SK-N-SH (cell line): ENCODE results near the gene FLT4. TPM values are rescaled to one million over a fixed set of nuclear protein-coding genes. Genes with fewer than 3 reads are reported as not detected.

Source experiments
- CTCF ChIA-PET: fragments of 300-600, 350-600 bp; formaldehyde crosslinking; extraction: SDS; loops from one replicate; lab custom pipeline; 2021; lab: Yijun Ruan, JAX
- POLR2A ChIA-PET: fragments of 350-600 bp; sonication (Branson Sonifier 250); formaldehyde crosslinking; extraction: SDS; loops from one replicate; lab custom pipeline; 2020; ENCODE audit warnings: antibody characterized with exemption, inconsistent platforms; lab: Yijun Ruan, JAX
- DNase-seq: peaks from one replicate; pipeline ENCODE4 v3.0.0; 2012
- H2AFZ ChIP-seq: fragments of 200-600 bp; sonication (generic); 2 replicates; pipeline ENCODE4 v1.8.1; 2016; ENCODE audit warnings: antibody characterized with exemption, mild to moderate bottlenecking, low read depth
- H3F3A ChIP-seq: fragments of 200-600 bp; sonication (generic); replicated peaks from 2 replicates; pipeline ENCODE3; 2016; ENCODE audit warnings: antibody characterized with exemption, mild to moderate bottlenecking; ENCODE audit not compliant: insufficient read depth
- H3K27ac ChIP-seq, 2 experiments: fragments of 200-500 bp in 1 of 2; fragments of 200-600 bp in 1 of 2; sonication (Bioruptor generic) in 1 of 2; sonication (generic), shearing (Covaris generic) in 1 of 2; 2 replicates each; pipeline versions ENCODE4 v1.5.1 to v1.6.1; 2014 to 2016; ENCODE audit warnings: low read depth in 2 of 2, inconsistent platforms in 1 of 2, low read length in 1 of 2, mild to moderate bottlenecking in 1 of 2, mixed read lengths in 1 of 2
- H3K27me3 ChIP-seq: fragments of 200-600 bp; sonication (generic), shearing (Covaris generic); 2 replicates; pipeline ENCODE4 v1.6.1; 2016; ENCODE audit warnings: mixed run types; ENCODE audit not compliant: insufficient read depth
- H3K36me3 ChIP-seq, 2 experiments: fragments of 200-500 bp in 1 of 2; fragments of 200-600 bp in 1 of 2; sonication (Bioruptor generic) in 1 of 2; sonication (generic) in 1 of 2; replicated peaks in 1 of 2; 2 replicates each; pipeline versions ENCODE3 to v1.5.1; 2014 to 2016; ENCODE audit warnings: low read length in 1 of 2, mild to moderate bottlenecking in 1 of 2; ENCODE audit not compliant: insufficient read depth in 2 of 2, control insufficient read depth in 1 of 2
- H3K4me1 ChIP-seq, 2 experiments: fragments of 200-500 bp in 1 of 2; fragments of 200-600 bp in 1 of 2; sonication (Bioruptor generic) in 1 of 2; sonication (generic), shearing (Covaris generic) in 1 of 2; 2 replicates each; pipeline versions ENCODE4 v1.5.1 to v1.6.1; 2014 to 2016; ENCODE audit warnings: low read depth in 1 of 2, low read length in 1 of 2, mixed run types in 1 of 2; ENCODE audit not compliant: insufficient read depth in 2 of 2, control insufficient read depth in 1 of 2
- H3K4me2 ChIP-seq: fragments of 200-600 bp; sonication (generic), shearing (Covaris generic); 2 replicates; pipeline ENCODE4 v1.6.1; 2017; ENCODE audit warnings: mixed run types
- H3K4me3 ChIP-seq, 2 experiments: fragments of 200-500 bp in 1 of 2; fragments of 200-600 bp in 1 of 2; sonication (Bioruptor generic) in 1 of 2; sonication (generic), shearing (Covaris generic) in 1 of 2; 2 replicates each; pipeline versions ENCODE4 v1.5.1 to v1.8.1; 2014 to 2016; ENCODE audit warnings: low read depth in 2 of 2, inconsistent platforms in 1 of 2, low read length in 1 of 2, mild to moderate bottlenecking in 1 of 2, mixed read lengths in 1 of 2, moderate library complexity in 1 of 2
- H3K79me2 ChIP-seq: fragments of 200-600 bp; sonication (generic); 2 replicates; pipeline ENCODE4 v1.8.1; 2017; ENCODE audit warnings: mild to moderate bottlenecking; ENCODE audit not compliant: insufficient read depth
- H3K9ac ChIP-seq: fragments of 200-600 bp; sonication (generic); 2 replicates; pipeline ENCODE4 v1.6.1; 2017; ENCODE audit warnings: mixed run types
- H3K9me2 ChIP-seq: fragments of 200-600 bp; sonication (generic); 2 replicates; pipeline ENCODE4 v1.6.1; 2017; ENCODE audit warnings: mixed run types
- H3K9me3 ChIP-seq: fragments of 200-600 bp; sonication (generic); 2 replicates; pipeline ENCODE4 v1.6.1; 2017; ENCODE audit warnings: mixed run types, mild to moderate bottlenecking, moderate library complexity
- H4K20me1 ChIP-seq: fragments of 200-600 bp; sonication (generic); 2 replicates; pipeline ENCODE4 v1.6.1; 2017; ENCODE audit warnings: mild to moderate bottlenecking, mixed run types; ENCODE audit not compliant: insufficient read depth
- ELF1 ChIP-seq: IDR thresholded peaks from 2 replicates; pipeline ENCODE4 v1.4.0; 2012
- FOSL2 ChIP-seq: IDR thresholded peaks from 2 replicates; pipeline ENCODE4 v1.4.0; 2012; ENCODE audit warnings: low read depth, mild to moderate bottlenecking, moderate library complexity, borderline replicate concordance
- FOXJ3 ChIP-seq: sonication (generic); formaldehyde crosslinking; IDR thresholded peaks from 2 replicates; pipeline ENCODE4 v1.5.1; 2020; ENCODE audit warnings: mild to moderate bottlenecking, missing genetic modification reagents
- FOXM1 ChIP-seq: IDR thresholded peaks from 2 replicates; pipeline ENCODE4 v1.4.0; 2012; ENCODE audit warnings: low read depth, mild to moderate bottlenecking
- GATA2 ChIP-seq: sonication (generic); formaldehyde crosslinking; IDR thresholded peaks from 2 replicates; pipeline ENCODE4 v1.5.0; 2020; ENCODE audit warnings: mild to moderate bottlenecking, missing genetic modification reagents
- IRF3 ChIP-seq: fragments of 150-350 bp; IDR thresholded peaks from 2 replicates; pipeline ENCODE4 v1.6.1; 2016; ENCODE audit warnings: mild to moderate bottlenecking, low read depth, low read length
- JUND ChIP-seq: IDR thresholded peaks from 2 replicates; pipeline ENCODE4 v1.4.0; 2012
- MEF2A ChIP-seq: IDR thresholded peaks from 2 replicates; pipeline ENCODE4 v1.4.0; 2012; ENCODE audit warnings: low read depth, borderline replicate concordance
- MXI1 ChIP-seq: IDR thresholded peaks from 2 replicates; pipeline ENCODE4 v1.6.1; 2012; ENCODE audit warnings: mild to moderate bottlenecking, low read depth, low read length, improper control_type of control experiment
- NFIC ChIP-seq: IDR thresholded peaks from 2 replicates; pipeline ENCODE4 v1.4.0; 2012; ENCODE audit warnings: borderline replicate concordance
- RAD21 ChIP-seq: IDR thresholded peaks from 2 replicates; pipeline ENCODE4 v1.6.1; 2012; ENCODE audit warnings: mild to moderate bottlenecking, low read length
- RCOR1 ChIP-seq: fragments of 150-350 bp; IDR thresholded peaks from 2 replicates; pipeline ENCODE4 v1.6.1; 2017; ENCODE audit warnings: antibody characterized with exemption, low read length
- RFX5 ChIP-seq: IDR thresholded peaks from 2 replicates; pipeline ENCODE4 v1.6.1; 2012; ENCODE audit warnings: mild to moderate bottlenecking, improper control_type of control experiment, low read length
- RXRA ChIP-seq: IDR thresholded peaks from 2 replicates; pipeline ENCODE4 v1.4.0; 2012; ENCODE audit warnings: low read depth, mild to moderate bottlenecking, borderline replicate concordance
- TAF1 ChIP-seq: IDR thresholded peaks from 2 replicates; pipeline ENCODE4 v1.6.1; 2012; ENCODE audit warnings: low read depth, mild to moderate bottlenecking, low read length, moderate library complexity, borderline replicate concordance
- TCF12 ChIP-seq: IDR thresholded peaks from 2 replicates; pipeline ENCODE4 v1.4.0; 2012
- USF1 ChIP-seq: IDR thresholded peaks from 2 replicates; pipeline ENCODE4 v1.4.0; 2012; ENCODE audit warnings: low read depth, borderline replicate concordance
- WGBS: methylation state at CpG from one replicate; pipeline ENCODE4 v1.1.6; 2017; ENCODE audit warnings: low lambda C conversion rate; 5-methylcytosine and 5-hydroxymethylcytosine counted together
- polyA plus RNA-seq, 3 experiments: library from polyadenylated mRNA; depleted of rRNA; stranded (reverse); fragments of >200 nt; gene quantifications; 2 replicates each; pipeline ENCODE4 v1.2.3, GENCODE V29; 2012

The FLT4 gene
- polyA plus RNA-seq, 1 of the 3 experiments (the other 2 are of a cell fraction): 0.05 TPM

- no peak overlapping the region for H2AFZ ChIP-seq
- DNase-seq: no peak
- no peaks in the 10 kb centered on the region for H3K9me2 ChIP-seq
- no peak overlapping the region for H3K4me3 ChIP-seq
- H3K9ac ChIP-seq: no peak overlapping the region
- POLR2A ChIA-PET: no interaction called here
- H3K4me2 ChIP-seq: no peak overlapping the region
- no peak overlapping the region for H3K27ac ChIP-seq
- CTCF ChIA-PET: interaction anchor here (1.3 kb wide), 1 partner anchor 38 kb away, joined by 4 read pairs; no protein-coding TSS in a partner anchor
- no peaks in the 10 kb centered on the region for H3K79me2 ChIP-seq
- 85% methylated on average over 8 of the region's 8 CpGs for WGBS
- no peaks in the 10 kb centered on the region for H3K9me3 ChIP-seq
- no peaks in the 10 kb centered on the region for H4K20me1 ChIP-seq
- no peaks in the 10 kb centered on the region for H3K4me1 ChIP-seq
- peaks cover 40 to 70% of the 10 kb centered on the region in 2 experiments for H3K36me3 ChIP-seq
- TF ChIP-seq TAF1: no peak
- no peak for TF ChIP-seq MXI1
- TF ChIP-seq, all 33 proteins: peak for 0
- no peaks in the 10 kb centered on the region for H3F3A ChIP-seq
- H3K27me3 ChIP-seq: no peaks in the 10 kb centered on the region
Measured at GRCh38 chr5:180568914-180569313, 80.5 kb downstream of the FLT4 start.

- Histone ChIP-seq H3K4me3 (no peak overlapping the region), H3K36me3 (peaks cover 36 to 48% of the 10 kb centered on the region in 2 experiments), H3K4me2 (no peak overlapping the region), H3K27ac (no peak overlapping the region), H4K20me1 (no peaks in the 10 kb centered on the region), H3K4me1 (no peaks in the 10 kb centered on the region), H3K9me3 (no peaks in the 10 kb centered on the region), H3K9me2 (no peaks in the 10 kb centered on the region), H3K9ac (no peak overlapping the region), H3F3A (no peaks in the 10 kb centered on the region), H3K79me2 (peaks cover 41% of the 10 kb centered on the region), H3K27me3 (no peaks in the 10 kb centered on the region), H2AFZ (no peak overlapping the region)
- WGBS: 96% methylated on average over 3 of the region's 3 CpGs
- ChIA-PET CTCF (no interaction called here), POLR2A (no interaction called here)
- no peak for DNase-seq
- no peak for TF ChIP-seq RXRA
- no peak for TF ChIP-seq RFX5
- no peak for TF ChIP-seq FOSL2
- no peak for TF ChIP-seq RCOR1
- no peak for TF ChIP-seq TAF1
- TF ChIP-seq IRF3: no peak
- TF ChIP-seq TCF12: no peak
- no peak for TF ChIP-seq MEF2A
- no peak for TF ChIP-seq FOXM1
- no peak for TF ChIP-seq GATA2 (CRISPR knock-in tag)
- TF ChIP-seq FOXJ3 (CRISPR knock-in tag): no peak
- no peak for TF ChIP-seq RAD21
- TF ChIP-seq JUND: no peak
- no peak for TF ChIP-seq NFIC
- TF ChIP-seq USF1: no peak
- no peak for TF ChIP-seq ELF1
Measured at GRCh38 chr5:180563994-180564393, 85.4 kb downstream of the FLT4 start.
